ENCODE results near the gene DLGAP1.
A peak's percentile ranks its signal among the peaks of the same experiment; 100 is the strongest.

DLGAP1 gene

DNA sequence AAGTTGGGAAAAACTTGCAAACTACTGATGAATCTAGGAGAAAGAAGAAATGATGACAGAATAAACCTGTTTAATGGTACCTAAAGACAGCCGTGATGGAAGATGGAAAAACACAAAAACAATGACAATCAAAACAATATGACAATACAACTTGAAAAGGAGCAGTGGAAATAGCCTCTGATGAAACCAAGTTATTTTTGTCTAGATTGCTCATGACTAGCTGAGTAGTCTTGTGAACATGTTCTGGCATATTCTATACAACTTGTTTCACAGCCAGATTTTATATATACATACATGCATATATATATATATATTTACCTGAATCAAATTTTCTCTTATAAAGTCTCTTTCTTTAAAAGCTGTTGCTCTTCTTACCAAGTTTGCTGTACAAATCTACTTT, 566.0 kb downstream of the DLGAP1 start:
- TF ChIP-seq, protein P1, sequence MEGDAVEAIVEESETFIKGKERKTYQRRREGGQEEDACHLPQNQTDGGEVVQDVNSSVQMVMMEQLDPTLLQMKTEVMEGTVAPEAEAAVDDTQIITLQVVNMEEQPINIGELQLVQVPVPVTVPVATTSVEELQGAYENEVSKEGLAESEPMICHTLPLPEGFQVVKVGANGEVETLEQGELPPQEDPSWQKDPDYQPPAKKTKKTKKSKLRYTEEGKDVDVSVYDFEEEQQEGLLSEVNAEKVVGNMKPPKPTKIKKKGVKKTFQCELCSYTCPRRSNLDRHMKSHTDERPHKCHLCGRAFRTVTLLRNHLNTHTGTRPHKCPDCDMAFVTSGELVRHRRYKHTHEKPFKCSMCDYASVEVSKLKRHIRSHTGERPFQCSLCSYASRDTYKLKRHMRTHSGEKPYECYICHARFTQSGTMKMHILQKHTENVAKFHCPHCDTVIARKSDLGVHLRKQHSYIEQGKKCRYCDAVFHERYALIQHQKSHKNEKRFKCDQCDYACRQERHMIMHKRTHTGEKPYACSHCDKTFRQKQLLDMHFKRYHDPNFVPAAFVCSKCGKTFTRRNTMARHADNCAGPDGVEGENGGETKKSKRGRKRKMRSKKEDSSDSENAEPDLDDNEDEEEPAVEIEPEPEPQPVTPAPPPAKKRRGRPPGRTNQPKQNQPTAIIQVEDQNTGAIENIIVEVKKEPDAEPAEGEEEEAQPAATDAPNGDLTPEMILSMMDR (IDR thresholded peaks at IDR 0.05; ENCODE audit: poor library complexity, severe bottlenecking): no peak
- Histone ChIP-seq H3K27ac (ENCODE audit: poor library complexity, severe bottlenecking) (no peak overlapping the region), H3K9me3 (ENCODE audit: severe bottlenecking) (no peaks in the 10 kb centered on the region), H3K36me3 (ENCODE audit: low read depth) (no peaks in the 10 kb centered on the region; the same call in 1 of the 2 replicates), H3K4me1 (ENCODE audit: insufficient read depth, poor library complexity, severe bottlenecking) (peaks cover 6% of the 10 kb centered on the region), H3K4me3 (ENCODE audit: severe bottlenecking) (no peak overlapping the region), H3K27me3 (ENCODE audit: insufficient read depth, poor library complexity, severe bottlenecking) (no peaks in the 10 kb centered on the region)
- ATAC-seq (ENCODE audit: low read depth): 0 out of 3 replicates have a peak, but pooled peaks have one; percentile 23
- DNase-seq (ENCODE audit: low spot score): no peak

DNA sequence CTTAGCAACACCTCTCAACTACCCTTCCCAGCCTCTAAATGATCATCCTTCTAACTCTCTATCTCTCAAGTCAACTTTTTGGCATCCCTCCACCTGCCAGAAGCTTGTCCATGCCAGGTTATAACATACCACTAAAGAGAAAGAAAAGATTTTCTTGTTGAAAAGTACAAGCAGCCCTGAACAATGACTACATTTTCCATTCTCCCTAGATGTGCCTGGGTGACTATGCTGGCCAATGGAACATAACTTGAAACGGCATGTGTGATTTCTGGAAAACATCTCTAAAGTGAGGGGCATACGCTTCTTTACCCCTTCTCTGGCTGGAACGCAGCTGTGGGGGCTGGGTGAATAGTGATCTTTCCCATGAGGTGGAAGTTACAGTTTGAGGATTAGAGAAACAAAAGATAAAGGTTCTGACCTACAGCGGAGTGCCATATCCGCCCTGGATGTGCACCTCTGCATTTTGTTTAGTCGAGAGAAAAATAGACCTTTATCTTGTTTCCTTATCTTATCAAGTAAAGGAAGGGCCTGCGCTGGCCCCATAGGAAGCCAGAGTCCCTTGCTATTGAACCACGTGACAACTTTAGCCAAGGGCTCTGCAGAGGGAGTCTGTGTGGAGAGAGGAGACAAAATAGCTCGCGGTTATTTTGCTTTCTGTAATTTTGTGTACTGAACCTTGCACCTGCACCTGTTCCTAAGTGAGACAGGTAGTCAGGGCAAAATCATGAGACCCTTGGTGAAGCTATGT, 568.4 kb downstream of the DLGAP1 start:
- Histone ChIP-seq H3K27me3 (ENCODE audit: insufficient read depth, poor library complexity, severe bottlenecking) (no peaks in the 10 kb centered on the region), H3K36me3 (ENCODE audit: low read depth) (no peaks in the 10 kb centered on the region; the same call in 1 of the 2 replicates), H3K9me3 (ENCODE audit: severe bottlenecking) (no peaks in the 10 kb centered on the region), H3K4me3 (ENCODE audit: severe bottlenecking) (no peak overlapping the region), H3K4me1 (ENCODE audit: insufficient read depth, poor library complexity, severe bottlenecking) (peaks cover 6% of the 10 kb centered on the region), H3K27ac (ENCODE audit: poor library complexity, severe bottlenecking) (no peak overlapping the region)
- TF ChIP-seq, protein P1 (IDR thresholded peaks at IDR 0.05; ENCODE audit: poor library complexity, severe bottlenecking): no peak
- DNase-seq (ENCODE audit: low spot score) (no peak), ATAC-seq (ENCODE audit: low read depth) (no peak)

DNA sequence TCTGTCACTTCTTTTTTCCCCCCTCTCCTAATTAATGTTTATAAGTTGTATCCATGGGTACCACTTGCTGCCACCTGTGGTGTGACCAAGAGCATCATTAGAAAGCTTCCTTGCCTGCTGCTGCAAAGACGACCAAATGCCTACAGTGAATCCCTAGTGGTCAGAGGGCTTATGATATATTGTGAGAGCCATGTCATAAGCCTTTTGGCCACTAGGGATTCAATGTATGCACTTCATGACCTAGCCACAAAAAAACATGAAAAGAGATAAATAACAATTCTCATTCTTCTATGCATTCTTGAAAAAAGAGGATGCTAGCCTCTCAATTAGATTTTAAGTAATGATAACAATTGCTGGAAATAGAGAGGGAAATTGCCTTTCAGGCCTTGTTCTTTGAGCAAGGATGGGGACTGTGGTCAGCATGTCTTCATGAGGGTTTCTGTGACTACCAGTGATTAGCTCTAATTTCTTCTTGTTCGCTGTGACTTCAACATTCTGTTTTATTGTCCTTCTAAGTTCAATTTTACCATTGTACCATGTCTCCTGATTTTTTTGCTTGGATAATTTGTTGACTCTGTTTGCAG, 569.8 kb downstream of the DLGAP1 start:
- H3K4me3 ChIP-seq (ENCODE audit: severe bottlenecking): no peak overlapping the region
- no peaks in the 10 kb centered on the region for H3K27me3 ChIP-seq (ENCODE audit: insufficient read depth, poor library complexity, severe bottlenecking)
- DNase-seq (ENCODE audit: low spot score) (no peak), ATAC-seq (ENCODE audit: low read depth) (peak; percentile 55; the same call in 1 of the 3 replicates)
- H3K9me3 ChIP-seq (ENCODE audit: severe bottlenecking): no peaks in the 10 kb centered on the region
- no peaks in the 10 kb centered on the region; the same call in 1 of the 2 replicates for H3K36me3 ChIP-seq (ENCODE audit: low read depth)
- peaks cover 6% of the 10 kb centered on the region for H3K4me1 ChIP-seq (ENCODE audit: insufficient read depth, poor library complexity, severe bottlenecking)
- TF ChIP-seq, protein P1 (IDR thresholded peaks at IDR 0.05; ENCODE audit: poor library complexity, severe bottlenecking): peak; percentile 17
- no peak overlapping the region for H3K27ac ChIP-seq (ENCODE audit: poor library complexity, severe bottlenecking)

DNA sequence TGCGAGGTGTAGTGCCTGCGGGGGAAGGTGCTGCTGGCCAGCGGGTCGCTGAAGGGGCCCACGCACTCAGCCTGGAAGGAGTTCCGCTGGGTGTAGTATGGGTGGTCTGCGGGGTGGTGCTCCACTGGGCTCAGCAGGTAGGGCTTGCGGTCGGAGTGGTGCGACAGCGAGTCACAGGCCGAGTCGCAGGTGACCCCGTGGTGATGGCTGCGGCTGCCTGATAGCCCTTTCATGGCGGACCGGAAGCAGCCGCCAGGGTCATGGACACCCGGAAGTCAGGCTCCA, 575.3 kb downstream of the DLGAP1 start:
- Histone ChIP-seq H3K4me1 (ENCODE audit: insufficient read depth, poor library complexity, severe bottlenecking) (no peaks in the 10 kb centered on the region), H3K4me3 (ENCODE audit: severe bottlenecking) (no peak overlapping the region), H3K36me3 (ENCODE audit: low read depth) (no peaks in the 10 kb centered on the region), H3K27ac (ENCODE audit: poor library complexity, severe bottlenecking) (no peak overlapping the region), H3K9me3 (ENCODE audit: severe bottlenecking) (peaks cover 2% of the 10 kb centered on the region), H3K27me3 (ENCODE audit: insufficient read depth, poor library complexity, severe bottlenecking) (no peaks in the 10 kb centered on the region)
- ATAC-seq (ENCODE audit: low read depth) (no peak), DNase-seq (ENCODE audit: low spot score) (no peak)
- TF ChIP-seq, protein P1 (IDR thresholded peaks at IDR 0.05; ENCODE audit: poor library complexity, severe bottlenecking): no peak

Data from RWPE2 (cell line).